ENCODE results near the gene TTC9C. TPM values are rescaled to one million over a fixed set of nuclear protein-coding genes. Genes with fewer than 3 reads are reported as not detected.

The TTC9C gene
- total and polyA plus RNA-seq, 2 of the 13 experiments (the other 11 are each of a cell fraction or from before 2014, with no cell fraction given) = 28.0 to 36.4 TPM

- TF ChIP-seq SNRNP70 (IDR thresholded peaks at IDR 0.05; ENCODE audit: low read depth, low read length) (0 out of 2 replicates have a peak, but pooled peaks have one; percentile 40), SKIL (CRISPR knock-in tag; IDR thresholded peaks at IDR 0.05; ENCODE audit: borderline replicate concordance) (0 out of 2 replicates have a peak, but pooled peaks have one; percentile 5), AKNA (CRISPR knock-in tag; IDR thresholded peaks at IDR 0.05; ENCODE audit: borderline replicate concordance) (no peak), ZNF567 (CRISPR knock-in tag; IDR thresholded peaks at IDR 0.05; ENCODE audit: borderline replicate concordance) (no peak), NCOR1 (IDR thresholded peaks at IDR 0.05; ENCODE audit: borderline replicate concordance, low read length) (no peak; the same call in 1 of the 2 replicates), ZNF333 (CRISPR knock-in tag; IDR thresholded peaks at IDR 0.05; ENCODE audit: borderline replicate concordance) (peak; percentile 47; the same call in 1 of the 2 replicates), ATF4 (CRISPR knock-in tag; IDR thresholded peaks at IDR 0.05) (peak in 1 of 2 experiments; percentile 62; a peak in 1 of 4 replicates), PHF21A (CRISPR knock-in tag; IDR thresholded peaks at IDR 0.05) (no peak; the same call in 1 of the 2 replicates), ZHX2 (IDR thresholded peaks at IDR 0.05; ENCODE audit: low read depth) (peak; percentile 74), ZHX2 (CRISPR knock-in tag; IDR thresholded peaks at IDR 0.05; ENCODE audit: borderline replicate concordance) (peak; percentile 82; the same call in 1 of the 2 replicates), PLSCR1 (CRISPR knock-in tag; IDR thresholded peaks at IDR 0.05; ENCODE audit: borderline replicate concordance) (no peak)
Observed at GRCh38 chr11:62787005-62787759, 58.9 kb downstream of the TTC9C start, which contains the start of gene TMEM179B (continued).
